Activated naive CD4-positive, alpha-beta T cell treated with anti-CD3 and anti-CD28 coated beads, Interleukin-2, amount 50 U/mL, for 72 hours (primary cell): ENCODE results near the gene BAG3. TPM values are rescaled to one million over a fixed set of nuclear protein-coding genes. Genes with fewer than 3 reads are reported as not detected.

Experiments
- ATAC-seq, 2 donors: fragments of 150-1000 bp; cut with Tn5 transposase; 2 replicates each; pipeline ENCODE4 v1.10.0; 2021; ENCODE audit warnings: mild to moderate bottlenecking in 2 of 2, moderate library complexity in 2 of 2
- DNase-seq, 2 donors: peaks; one replicate each; pipeline ENCODE4 v3.0.0; 2021 to 2022; ENCODE audit warnings: low spot score in 2 of 2
- H3K27ac Mint-ChIP-seq, 2 donors: one replicate each; pipeline ENCODE4 v1.8.0; 2022; ENCODE audit warnings: mild to moderate bottlenecking in 2 of 2, mixed read lengths in 2 of 2
- H3K36me3 Mint-ChIP-seq, 2 donors: one replicate each; pipeline ENCODE4 v1.8.0; 2022; ENCODE audit warnings: mixed read lengths in 2 of 2
- H3K9me3 Mint-ChIP-seq, 2 donors: one replicate each; pipeline ENCODE4 v1.8.0; 2022; ENCODE audit warnings: mixed read lengths in 2 of 2
- total RNA-seq, 2 donors: library from RNA; stranded (reverse); gene quantifications; one replicate each; pipeline ENCODE4 v1.2.3, GENCODE V29; 2022

The BAG3 gene
- total RNA-seq, 2 donors from 2014 or later: 25.5 to 31.9 TPM

GRCh38 chr10:119671381-119671780 is 20.2 kb downstream of the BAG3 start:
- H3K36me3 Mint-ChIP-seq: peaks cover 9 to 14% of the 10 kb centered on the region in 2 donors
- ATAC-seq (no peak), DNase-seq (no peak)
- H3K27ac Mint-ChIP-seq: no peak overlapping the region
- H3K9me3 Mint-ChIP-seq: no peaks in the 10 kb centered on the region

GRCh38 chr10:119672291-119672690 is 21.1 kb downstream of the BAG3 start:
- no peak overlapping the region for H3K27ac Mint-ChIP-seq
- no peaks in the 10 kb centered on the region for H3K9me3 Mint-ChIP-seq
- no peak for DNase-seq
- ATAC-seq: no peak
- H3K36me3 Mint-ChIP-seq: peaks cover 9 to 20% of the 10 kb centered on the region in 2 donors

- ATAC-seq: peak in 1 of 2 donors; percentile 11
- peaks cover 9 to 20% of the 10 kb centered on the region in 2 donors for H3K36me3 Mint-ChIP-seq
- DNase-seq: no peak
- peak overlapping the region; percentile 7 to 13 for H3K27ac Mint-ChIP-seq
- no peaks in the 10 kb centered on the region for H3K9me3 Mint-ChIP-seq
Observed at GRCh38 chr10:119673271-119673670, 22.1 kb downstream of the BAG3 start.

- ATAC-seq: no peak
- Mint-ChIP-seq H3K9me3 (no peaks in the 10 kb centered on the region), H3K36me3 (peaks cover 9 to 20% of the 10 kb centered on the region in 2 donors), H3K27ac (no peak overlapping the region)
- DNase-seq: no peak
Observed at GRCh38 chr10:119675483-119676170, 24.4 kb downstream of the BAG3 start.

GRCh38 chr10:119677126-119677525 is 25.9 kb downstream of the BAG3 start:
- Mint-ChIP-seq H3K36me3 (peaks cover 3 to 20% of the 10 kb centered on the region in 2 donors), H3K27ac (peak overlapping the region in 1 of 2 donors; percentile 72), H3K9me3 (no peaks in the 10 kb centered on the region)
- DNase-seq (no peak), ATAC-seq (no peak)

GRCh38 chr10:119677904-119678755 is 26.9 kb downstream of the BAG3 start:
- DNase-seq: no peak
- Mint-ChIP-seq H3K9me3 (no peaks in the 10 kb centered on the region), H3K27ac (no peak overlapping the region), H3K36me3 (peaks cover 0 to 15% of the 10 kb centered on the region in 2 donors)
- ATAC-seq: no peak

- no peak for DNase-seq
- Mint-ChIP-seq H3K36me3 (peaks cover 0 to 7% of the 10 kb centered on the region in 2 donors), H3K27ac (no peak overlapping the region), H3K9me3 (no peaks in the 10 kb centered on the region)
- ATAC-seq: no peak
Observed at GRCh38 chr10:119679480-119679829, 28.3 kb downstream of the BAG3 start.

GRCh38 chr10:119680050-119680449 is 28.9 kb downstream of the BAG3 start:
- peaks cover 0 to 7% of the 10 kb centered on the region in 2 donors for H3K36me3 Mint-ChIP-seq
- H3K27ac Mint-ChIP-seq: no peak overlapping the region
- ATAC-seq (no peak), DNase-seq (no peak)
- no peaks in the 10 kb centered on the region for H3K9me3 Mint-ChIP-seq

- DNase-seq: no peak
- no peaks in the 10 kb centered on the region for H3K9me3 Mint-ChIP-seq
- H3K36me3 Mint-ChIP-seq: peaks cover 0 to 7% of the 10 kb centered on the region in 2 donors
- H3K27ac Mint-ChIP-seq: peak overlapping the region in 1 of 2 donors; percentile 37
- ATAC-seq: no peak
Observed at GRCh38 chr10:119680650-119681081, 29.5 kb downstream of the BAG3 start.

GRCh38 chr10:119686465-119687191 is 35.4 kb downstream of the BAG3 start:
- DNase-seq: peak; percentile 83 to 86
- ATAC-seq: peak; percentile 85 to 96
- Mint-ChIP-seq H3K9me3 (no peaks in the 10 kb centered on the region), H3K27ac (peak overlapping the region; percentile 90 to 93), H3K36me3 (no peaks in the 10 kb centered on the region)

- no peaks in the 10 kb centered on the region for H3K36me3 Mint-ChIP-seq
- ATAC-seq (no peak), DNase-seq (no peak)
- peaks cover 0 to under 1% of the 10 kb centered on the region in 2 donors for H3K9me3 Mint-ChIP-seq
- H3K27ac Mint-ChIP-seq: peak overlapping the region; percentile 90 to 93
Observed at GRCh38 chr10:119687192-119688032, 36.2 kb downstream of the BAG3 start.

- DNase-seq (no peak), ATAC-seq (no peak)
- Mint-ChIP-seq H3K36me3 (no peaks in the 10 kb centered on the region), H3K27ac (no peak overlapping the region), H3K9me3 (peaks cover 0 to 7% of the 10 kb centered on the region in 2 donors)
Observed at GRCh38 chr10:119688033-119688508, 36.9 kb downstream of the BAG3 start.

GRCh38 chr10:119689016-119689580 is 37.9 kb downstream of the BAG3 start:
- no peak for DNase-seq
- no peak overlapping the region for H3K27ac Mint-ChIP-seq
- peaks cover 0 to 12% of the 10 kb centered on the region in 2 donors for H3K9me3 Mint-ChIP-seq
- no peak for ATAC-seq
- H3K36me3 Mint-ChIP-seq: no peaks in the 10 kb centered on the region

- Mint-ChIP-seq H3K36me3 (no peaks in the 10 kb centered on the region), H3K27ac (no peak overlapping the region), H3K9me3 (peaks cover 0 to 16% of the 10 kb centered on the region in 2 donors)
- ATAC-seq: no peak
- no peak for DNase-seq
Observed at GRCh38 chr10:119691726-119692125, 40.5 kb downstream of the BAG3 start.

GRCh38 chr10:119693262-119693957 is 42.2 kb downstream of the BAG3 start:
- DNase-seq (no peak), ATAC-seq (peak in 1 of 2 donors; percentile 55)
- Mint-ChIP-seq H3K9me3 (peaks cover 0 to 16% of the 10 kb centered on the region in 2 donors), H3K27ac (peak overlapping the region in 1 of 2 donors; percentile 43), H3K36me3 (no peaks in the 10 kb centered on the region)
